ENCODE results near the gene SSC5D.
A peak's percentile ranks its signal among the peaks of the same experiment; 100 is the strongest.
"Not testable (repeated sequence)": the region's sequence is repeated elsewhere in the genome, so short reads cannot be mapped to it uniquely, and the experiment has no call there.

The SSC5D gene

DNA sequence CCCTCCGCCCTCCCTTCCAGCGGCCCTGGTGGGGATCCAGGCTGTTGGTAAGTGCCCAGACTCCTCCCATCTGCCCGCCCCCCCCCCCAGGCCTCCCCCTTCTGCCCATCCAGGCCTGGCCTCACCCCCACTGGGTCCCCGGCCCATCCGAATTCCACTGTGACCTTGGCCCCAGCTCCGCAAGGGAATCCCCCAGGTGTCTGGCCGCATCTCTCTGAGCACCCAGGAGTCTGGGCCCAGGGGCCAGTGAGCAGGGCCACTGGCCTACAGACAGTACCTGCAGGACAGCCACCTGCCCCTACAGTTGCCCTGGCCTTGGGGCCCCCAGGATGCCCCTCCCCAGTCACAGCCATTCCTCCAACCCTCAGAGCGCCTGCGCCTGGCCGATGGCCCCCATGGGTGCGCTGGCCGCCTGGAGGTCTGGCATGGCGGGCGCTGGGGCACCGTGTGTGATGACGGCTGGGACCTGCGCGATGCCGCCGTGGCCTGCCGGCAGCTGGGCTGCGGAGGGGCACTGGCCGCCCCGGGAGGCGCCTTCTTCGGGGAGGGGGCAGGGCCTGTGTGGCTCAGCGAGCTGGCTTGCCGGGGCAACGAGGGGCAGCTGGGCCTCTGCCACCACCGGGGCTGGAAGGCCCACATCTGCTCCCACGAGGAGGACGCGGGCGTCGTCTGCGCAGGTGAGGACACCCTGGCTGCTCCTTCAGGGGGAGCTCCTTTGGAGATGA, 912 bp downstream of the SSC5D start:
- no peak for DNase-seq

DNA sequence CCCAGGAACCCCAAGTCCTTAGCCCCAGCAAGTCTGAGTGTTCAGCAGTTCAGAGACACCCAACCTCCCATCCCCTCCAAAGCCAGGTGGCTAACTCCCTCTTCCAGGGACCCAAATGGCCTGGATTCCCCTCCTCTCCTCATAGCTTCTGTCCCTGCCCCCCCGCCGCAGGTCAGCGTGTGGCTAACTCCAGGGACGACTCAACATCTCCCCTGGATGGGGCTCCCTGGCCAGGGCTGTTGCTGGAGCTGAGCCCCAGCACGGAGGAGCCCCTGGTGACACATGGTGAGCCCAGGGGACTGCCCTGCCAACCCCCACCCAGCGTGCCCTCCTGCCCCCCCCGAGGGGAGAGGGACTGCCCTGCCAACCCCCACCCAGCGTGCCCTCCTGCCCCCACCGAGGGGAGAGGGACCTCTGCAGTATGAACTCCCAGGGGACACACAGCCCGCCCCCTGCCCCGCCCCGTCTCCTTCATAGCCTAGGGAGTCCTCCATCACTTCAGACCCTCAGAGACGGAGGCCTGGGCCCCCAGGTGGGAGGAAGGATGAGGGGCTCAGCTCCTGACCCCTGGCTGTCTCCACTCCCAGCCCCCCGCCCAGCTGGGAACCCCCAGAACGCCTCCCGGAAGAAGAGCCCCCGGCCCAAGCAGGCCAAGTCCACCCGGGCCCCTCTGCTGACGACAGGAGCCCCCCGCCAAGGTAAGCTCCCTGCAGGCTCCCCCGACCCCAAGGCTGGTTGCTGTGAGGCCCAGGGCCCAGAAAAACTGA, 1.7 kb downstream of the SSC5D start:
- DNase-seq, result no peak

DNA sequence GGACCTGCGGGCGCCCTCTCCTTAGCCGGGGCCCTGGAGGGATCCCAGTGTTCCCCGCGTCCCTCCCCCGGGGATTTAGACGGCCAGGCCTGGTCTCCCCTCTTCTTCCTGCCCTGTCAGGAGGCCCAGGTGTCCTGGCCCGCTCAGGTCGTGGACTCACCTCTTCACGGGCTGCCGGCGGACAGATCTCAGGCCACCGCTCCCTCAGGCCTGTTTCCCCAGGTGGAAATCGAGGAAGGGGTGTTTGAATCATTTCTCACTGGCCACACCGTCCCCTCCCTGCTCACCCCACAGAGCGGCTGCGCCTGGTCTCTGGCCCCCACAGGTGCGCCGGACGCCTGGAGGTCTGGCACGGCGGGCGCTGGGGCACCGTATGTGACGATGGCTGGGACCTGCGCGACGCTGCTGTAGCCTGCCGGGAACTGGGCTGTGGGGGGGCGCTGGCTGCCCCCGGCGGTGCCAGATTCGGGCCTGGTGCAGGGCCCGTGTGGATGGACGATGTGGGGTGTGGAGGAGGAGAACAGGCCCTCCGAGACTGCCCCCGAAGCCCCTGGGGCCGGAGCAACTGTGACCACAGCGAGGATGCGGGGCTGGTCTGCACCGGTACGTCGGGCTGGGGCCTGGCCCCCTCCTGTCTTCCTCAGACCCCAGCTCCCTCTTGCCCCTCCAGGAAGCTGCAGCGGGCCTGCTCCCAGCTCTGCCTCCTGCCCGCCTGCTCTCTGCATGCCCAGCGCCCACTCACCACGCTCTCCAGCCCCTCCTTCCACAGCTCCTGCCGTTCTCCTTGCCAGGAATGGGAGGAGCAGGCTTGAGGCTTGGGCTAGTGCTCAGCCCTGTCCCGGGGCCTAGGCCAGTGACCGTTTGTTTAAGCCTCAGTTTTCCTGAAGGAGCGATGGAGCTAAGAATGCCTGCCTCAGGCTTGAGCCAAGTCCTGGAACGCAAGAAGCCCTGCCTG, 2.5 kb downstream of the SSC5D start:
- no peak for DNase-seq

DNA sequence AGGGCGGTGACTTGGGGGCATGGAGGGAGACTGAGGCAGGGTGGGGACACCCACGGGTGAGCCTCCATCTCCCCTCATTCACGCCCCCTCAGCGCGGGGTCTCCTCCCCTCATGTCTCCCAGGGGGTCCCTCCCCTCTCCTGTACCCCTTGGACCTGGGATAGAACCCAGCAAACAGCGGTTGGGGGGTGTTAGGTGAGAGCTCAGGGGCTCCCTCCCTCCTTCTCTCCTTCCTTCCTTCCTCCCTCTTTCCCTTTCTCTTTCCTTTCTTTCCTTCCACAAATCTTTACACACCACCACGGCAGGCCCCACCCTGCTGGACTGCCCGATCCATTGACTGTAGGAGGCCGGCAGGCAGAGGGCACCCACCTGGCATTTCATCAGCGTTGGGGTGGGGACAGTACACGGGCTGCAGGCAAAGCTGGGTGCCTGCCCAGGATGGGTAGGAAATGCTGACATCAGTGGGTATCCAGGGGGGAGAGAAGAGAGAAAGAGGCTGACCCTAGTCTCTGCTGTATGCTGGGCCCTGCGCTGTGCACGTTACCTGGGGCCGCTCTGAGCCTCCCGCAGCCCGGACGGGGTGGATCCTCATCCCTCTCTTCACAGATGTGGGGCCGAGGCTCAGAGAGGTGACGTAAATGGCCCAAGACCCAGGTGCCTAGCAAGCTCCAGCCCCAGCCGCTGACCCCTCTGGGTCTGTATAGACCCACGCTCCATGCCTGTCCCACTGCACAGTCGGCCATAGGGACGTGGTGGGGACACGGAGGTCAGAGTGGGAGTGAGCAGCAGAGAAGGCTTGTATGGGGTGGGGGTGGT, 3.5 kb downstream of the SSC5D start:
- DNase-seq, result no peak

DNA sequence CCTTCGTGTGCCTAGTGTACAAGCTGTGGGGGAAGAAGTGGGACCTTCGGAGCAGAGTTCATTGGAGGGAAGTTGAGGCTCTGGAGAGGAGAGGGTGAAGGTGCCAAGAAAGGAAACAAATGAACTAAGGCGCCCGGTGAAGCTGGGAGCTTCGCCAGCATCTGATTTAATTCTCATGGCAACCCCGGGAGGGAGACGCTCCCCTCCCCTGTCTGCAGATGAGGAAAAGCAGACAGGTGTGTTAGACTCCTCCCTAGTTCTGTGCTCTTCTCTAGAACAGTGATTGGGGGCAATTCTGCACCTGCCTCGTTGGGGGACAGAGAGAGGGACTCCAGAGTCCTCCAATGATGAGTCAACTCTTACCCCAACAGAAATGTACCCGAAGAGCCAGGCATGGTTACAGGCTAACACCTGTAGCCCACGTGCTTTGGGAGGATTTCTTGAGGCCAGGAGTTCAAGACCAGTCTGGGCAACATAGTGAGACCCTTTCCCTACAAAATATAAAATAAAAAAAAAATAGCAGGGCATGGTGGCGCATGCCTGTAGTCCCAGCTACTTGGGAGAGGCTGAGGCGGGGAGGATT, 4.2 kb downstream of the SSC5D start:
- DNase-seq, result no peak

DNA sequence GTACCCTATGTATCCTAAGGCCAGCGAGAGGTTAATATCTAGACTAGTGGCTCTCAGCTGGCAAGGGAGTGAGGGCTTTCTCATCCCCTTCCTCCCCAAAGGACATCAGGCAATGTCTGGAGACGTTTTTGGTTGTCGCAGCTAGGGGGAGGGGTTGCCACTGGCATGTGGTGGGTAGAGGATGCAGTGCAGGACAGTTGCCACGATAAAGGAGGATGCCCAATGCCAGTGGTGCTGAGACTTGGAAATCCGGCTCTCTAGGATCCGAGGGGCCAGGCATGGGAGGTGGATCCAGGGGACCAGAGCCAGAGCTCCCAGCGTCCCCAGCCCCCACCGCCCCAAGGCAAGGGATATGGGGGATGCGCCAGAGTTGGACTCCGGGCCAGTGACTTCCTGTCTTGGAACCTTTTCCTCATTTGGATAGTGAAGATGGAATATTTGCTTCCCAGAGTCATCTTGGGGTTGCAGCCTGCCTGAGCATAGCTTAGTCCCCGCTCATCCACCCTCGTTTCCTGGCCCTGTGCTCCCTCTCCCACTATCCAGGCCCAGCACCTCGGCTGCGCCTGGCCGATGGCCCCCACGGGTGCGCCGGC, 4.9 kb downstream of the SSC5D start:
- DNase-seq, result no peak

DNA sequence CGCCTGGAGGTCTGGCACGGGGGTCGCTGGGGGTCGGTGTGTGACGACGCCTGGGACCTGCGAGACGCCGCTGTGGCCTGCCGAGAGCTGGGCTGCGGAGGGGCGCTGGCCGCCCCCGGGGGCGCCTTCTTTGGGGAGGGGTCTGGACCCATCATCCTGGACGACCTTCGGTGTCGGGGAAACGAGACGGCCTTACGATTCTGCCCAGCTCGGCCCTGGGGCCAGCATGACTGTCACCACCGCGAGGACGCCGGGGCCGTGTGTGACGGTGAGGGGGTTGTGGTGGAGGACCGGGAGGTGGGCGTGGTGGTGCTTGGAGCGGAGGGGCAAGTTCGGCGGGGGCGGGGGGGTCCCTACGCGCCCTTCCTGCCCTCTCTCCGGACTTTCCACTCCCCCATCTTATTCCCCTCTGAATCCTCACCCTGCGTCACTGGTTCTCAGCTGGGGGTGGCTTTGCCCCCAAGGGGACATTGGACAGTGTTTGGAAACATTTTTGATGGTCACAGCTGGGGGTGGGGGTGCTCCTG, 5.5 kb downstream of the SSC5D start:
- DNase-seq, result no peak

DNA sequence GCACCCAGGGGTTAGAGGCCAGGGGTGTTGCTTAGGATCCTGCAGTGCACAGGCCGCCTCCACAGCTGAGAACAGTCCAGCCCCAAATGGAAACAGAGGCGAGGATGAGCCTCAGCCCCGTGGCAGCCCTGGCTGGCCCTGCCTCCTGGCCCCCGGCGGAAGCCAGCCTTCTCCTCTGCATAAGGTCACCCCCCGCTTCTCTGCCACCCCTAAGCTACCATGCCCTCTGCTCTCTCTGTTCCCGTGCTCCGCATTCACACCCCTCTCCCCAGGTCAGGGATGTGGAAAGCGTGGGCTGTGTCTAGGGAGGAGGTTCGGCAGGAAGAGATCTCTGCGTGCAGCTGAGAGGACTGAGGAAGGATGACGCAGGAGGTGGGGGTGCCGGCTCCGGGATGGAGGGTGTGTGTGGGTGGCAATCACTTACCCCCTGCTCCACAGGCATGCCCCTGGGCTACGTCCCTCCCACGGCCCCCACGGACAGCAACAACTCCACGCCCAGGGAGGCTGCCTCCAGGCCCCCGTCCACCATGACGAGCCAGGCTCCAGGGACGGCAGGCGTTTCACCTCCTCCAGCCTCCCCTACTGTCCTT, 6.0 kb downstream of the SSC5D start:
- DNase-seq, result no peak

DNA sequence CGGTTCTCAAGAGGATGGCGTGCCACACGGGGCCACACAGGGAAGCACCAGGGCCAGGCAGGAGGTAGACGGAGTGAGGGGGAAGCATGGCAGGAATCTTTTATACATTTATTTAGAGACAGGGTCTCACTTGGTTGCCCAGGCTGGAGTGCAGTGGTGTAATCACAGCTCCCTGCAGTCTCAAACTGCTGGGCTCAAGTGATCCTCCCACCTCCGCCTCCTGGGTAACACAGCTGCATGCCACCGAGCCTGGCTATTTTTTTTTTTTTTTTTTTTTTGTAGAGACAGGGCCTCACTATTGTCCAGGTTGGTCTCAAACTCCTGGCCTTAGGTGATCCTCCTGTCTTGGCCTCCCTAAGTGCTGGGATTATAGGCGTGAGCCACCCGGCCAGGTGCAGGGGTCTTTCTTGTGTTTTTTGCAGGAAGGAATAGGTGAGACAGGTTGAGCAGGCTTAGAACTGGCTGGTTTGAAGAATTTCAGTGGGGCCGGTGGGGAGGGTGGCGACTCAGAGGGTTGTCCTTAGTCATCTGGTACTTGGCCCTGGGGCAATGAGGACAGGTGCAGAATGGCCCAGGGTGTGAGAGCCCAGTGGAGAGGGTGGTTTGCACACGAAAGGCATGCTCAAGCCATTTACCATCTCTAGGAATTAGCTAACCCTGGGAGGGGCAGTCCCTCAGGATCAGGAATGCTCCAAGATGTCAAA, 7.6 kb downstream of the SSC5D start:
- no peak for DNase-seq

DNA sequence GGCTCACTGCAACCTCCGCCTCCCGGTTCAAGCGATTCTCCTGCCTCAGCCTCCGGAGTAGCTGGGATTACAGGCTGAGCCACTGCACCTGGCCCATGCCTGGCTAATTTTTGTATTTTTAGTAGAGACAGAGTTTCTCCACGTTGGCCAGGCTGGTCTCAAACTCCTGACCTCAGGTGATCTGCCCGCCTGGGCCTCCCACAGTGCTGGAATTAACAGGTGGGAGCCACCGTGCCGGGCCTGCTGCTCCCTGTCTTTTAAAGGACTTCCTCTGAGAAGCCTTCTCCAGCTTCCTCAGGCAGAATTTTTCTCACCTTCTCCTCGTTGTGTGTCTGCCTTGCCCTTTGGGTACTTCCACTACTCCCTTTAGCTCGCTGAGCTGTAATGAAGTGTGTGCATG, 8.6 kb downstream of the SSC5D start:
- DNase-seq, result not testable (repeated sequence)

DNA sequence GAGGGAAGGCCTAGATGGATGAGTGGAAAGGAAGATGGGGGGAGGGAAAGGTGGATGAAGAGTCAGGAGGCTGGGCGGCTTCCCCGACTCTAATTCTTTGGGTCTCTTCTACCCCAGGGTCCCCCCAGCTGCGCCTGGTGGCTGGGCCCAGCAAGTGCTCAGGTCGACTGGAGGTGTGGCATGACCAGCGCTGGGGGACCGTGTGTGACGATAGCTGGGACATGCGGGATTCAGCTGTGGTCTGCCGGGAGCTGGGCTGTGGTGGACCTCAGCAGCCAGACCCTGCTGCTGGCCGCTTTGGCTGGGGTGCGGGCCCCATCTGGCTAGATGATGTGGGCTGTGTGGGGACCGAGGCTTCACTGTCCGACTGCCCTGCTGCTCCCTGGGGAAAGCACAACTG, 9.5 kb downstream of the SSC5D start:
- no peak for DNase-seq

DNA sequence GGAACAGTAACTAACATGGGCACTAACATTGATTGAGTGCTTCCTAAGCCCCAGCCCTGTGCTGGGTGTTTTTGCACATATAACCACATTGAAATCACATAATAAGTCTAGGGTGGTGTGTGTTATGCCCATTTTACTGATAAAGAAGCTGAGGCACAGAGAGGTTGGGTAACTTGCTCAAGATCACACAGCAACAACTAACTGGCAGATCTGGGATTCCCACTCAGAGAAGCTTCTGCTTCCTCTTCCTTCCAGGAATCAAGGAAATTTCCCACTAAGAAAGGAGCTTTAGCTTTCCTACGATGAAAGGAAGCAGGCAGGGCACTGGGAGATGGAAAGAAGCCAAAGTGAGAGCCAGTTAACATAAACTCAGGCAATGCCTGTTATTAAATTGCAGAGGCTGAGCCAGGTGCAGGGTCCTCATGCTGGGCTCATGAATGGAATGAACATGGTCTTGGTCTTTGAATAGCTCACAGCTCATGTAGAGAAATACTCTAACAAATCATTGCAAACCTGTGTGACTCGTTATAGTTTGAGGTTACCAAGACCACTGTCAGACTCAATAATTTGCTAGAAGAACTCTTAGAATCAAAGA, 10.1 kb downstream of the SSC5D start:
- no peak for DNase-seq

DNA sequence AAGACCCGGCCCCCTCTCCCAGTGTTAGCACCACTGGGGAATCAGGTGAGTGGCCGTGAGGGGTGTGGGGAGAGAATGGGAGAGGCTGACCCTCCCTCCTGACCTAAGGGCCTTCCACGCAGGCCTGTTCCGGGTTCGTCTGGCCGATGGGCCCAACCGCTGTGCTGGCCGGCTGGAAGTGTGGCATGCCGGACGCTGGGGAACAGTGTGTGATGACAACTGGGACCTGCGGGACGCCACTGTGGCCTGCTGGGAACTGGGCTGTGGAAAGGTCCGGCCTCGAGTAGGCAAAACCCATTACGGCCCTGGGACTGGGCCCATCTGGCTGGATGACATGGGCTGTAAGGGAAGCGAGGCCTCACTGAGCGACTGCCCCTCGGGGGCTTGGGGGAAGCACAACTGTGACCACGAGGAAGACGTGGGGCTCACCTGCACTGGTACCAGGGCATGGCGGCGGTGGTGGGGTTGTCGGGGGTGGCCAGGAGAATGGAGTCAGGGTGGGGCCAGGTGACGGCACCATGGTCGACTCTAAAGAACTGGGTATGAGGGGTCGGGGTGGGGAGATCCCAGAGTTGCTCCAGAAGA, 12.2 kb downstream of the SSC5D start:
- DNase-seq, result no peak

DNA sequence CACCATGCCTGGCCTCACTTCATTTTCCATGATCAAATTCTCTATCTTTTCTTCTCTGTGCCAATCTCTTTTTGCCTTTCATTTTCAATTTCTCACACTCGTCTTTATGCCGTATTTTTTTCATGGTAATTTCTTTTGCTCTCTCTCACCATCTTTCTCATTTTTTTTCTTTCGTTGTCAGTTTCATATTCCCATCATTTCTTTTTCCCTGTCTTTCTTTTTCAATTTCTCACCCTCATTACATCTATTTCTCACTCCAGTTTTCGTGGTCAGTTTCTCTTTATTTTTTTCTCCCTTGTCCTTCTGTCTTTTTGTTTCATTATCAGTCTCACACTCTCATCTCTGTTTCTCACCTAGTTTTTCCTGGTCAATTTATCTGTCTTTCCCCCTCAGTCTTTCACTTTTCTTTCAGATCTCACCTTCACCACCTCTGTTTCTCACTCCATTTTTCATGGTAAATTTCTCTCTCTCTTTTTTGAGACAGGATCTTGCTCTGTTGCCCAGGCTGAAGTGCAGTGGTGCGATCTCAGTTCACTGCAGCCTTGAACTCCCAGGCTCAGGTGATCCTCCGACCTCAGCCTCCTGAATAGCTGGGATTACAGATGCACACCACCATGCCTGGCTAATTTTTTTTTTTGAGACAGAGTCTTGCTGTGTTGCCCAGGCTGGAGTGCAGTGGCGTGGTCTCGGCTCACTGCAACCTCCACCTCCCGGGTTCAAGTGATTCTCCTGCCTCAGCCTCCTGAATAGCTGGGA, 14.1 kb downstream of the SSC5D start:
- no peak for DNase-seq

DNA sequence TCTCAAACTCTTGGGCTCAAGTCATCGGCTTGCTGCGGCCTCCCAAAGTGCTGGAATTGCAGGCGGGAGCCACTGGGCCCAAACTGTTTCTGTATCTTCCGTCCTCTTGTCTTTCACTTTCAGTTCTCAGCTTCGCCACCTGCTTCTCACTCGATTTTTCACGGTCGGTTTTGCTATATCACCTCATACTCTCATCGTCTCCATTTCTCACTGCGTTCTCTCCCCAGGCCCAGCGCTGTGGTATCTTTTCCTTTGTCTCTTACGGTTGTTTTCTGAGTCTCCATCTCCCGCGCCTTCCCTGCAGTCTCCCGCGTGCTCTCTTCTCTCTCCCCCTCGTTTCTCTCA, 14.9 kb downstream of the SSC5D start:
- no peak for DNase-seq

DNA sequence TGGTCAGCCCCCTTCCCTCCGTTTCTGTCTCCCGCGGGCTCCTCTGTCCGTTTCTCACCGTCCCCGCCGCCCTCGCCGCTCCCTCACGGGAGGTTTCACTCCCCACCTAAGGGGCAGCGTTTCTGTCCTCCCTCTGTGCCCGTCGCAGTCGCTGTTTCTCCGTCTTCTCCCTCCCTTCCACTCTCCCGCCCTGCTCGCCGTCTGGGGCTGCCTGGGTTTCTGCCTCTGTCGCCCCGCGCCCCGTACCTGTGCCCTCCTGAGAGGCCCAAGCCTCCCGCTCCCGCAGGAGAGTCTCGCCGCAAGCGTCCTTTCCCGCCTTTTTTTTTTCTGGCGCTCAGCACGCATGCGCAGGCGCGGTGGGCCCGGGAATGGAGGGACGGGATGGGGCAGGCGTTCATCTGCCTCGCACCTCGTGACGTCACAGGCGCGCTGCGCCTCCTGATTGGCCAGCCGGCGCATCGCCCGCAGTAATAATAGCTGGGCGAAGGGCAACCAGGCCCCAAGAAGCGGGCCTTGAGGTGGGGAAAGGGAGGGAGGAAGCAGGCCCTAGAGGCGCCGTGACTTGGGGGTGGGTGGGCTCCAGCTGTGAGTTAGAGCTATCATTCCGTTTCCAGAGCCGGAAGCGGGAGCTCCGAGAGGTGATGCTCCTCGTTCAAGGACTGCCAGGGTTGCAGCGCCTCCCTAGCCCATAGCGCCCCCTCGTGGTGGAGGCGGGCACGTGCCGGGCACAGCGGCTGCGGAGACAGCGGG, 15.4 kb downstream of the SSC5D start:
- DNase-seq, result peak; percentile 100

DNA sequence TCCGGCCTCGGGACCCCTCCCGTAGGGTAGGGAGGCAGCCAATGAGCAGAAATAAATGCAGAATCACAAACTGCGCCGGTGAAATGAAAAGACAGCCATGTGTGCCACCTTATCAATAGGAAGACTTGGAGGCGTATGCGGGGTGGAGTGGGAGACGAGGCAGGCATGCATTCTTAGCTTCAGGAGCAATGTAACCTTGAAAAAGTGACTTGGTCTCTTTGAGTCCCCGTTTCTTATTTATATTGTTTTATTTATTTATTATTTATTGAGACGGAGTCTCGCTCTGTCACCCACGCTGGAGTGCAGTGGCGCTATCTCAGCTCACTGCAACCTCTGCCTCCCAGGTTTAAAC, 16.0 kb downstream of the SSC5D start:
- no peak for DNase-seq

DNA sequence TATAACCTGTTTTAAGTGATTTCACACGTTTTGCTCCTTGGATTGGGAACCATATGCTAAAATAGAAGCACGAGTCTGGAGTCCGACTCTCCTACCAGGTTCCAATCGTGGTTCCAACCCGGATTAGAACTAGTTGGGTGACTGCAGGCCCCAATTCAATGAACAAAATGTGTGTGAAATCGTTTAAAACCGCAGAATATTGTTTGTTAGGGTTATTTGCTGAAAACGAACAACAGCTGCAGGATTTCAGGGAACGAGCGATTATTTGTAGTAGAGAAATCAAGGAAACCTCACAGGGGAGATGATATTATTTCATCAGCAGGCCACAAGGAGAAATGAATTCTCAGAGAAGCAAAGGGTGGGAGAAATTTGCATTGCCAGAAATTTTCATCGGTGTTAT, 16.7 kb downstream of the SSC5D start:
- no peak for DNase-seq

Measured in activated CD8-positive, alpha-beta memory T cell treated with anti-CD3 and anti-CD28 coated beads for 24 hours (primary cell).